ENCODE data around the gene IL1RAP.
"Not testable (repeated sequence)": the region's sequence is repeated elsewhere in the genome, so short reads cannot be mapped to it uniquely, and the experiment has no call there.

IL1RAP gene

DNA sequence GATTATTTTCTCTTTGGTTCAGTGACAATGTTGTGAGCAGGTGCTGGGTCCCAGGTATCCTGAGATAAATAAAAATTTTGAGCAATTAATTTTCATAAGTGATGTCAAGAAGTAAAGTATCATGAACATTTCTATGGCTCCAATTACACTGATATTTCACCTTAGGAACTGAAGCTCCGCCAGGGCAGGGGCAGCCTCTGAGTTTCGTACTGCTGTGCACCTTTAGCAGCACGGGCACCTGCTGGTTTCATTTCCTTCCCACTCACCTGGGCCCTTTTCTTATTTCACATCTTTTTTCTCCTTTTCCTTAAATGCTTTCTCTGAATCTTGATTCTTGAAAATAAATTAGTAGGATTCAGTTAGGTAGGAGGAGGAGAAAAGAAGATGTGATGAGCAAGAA, 1.2 kb upstream of the IL1RAP start:
- no peak for DNase-seq

DNA sequence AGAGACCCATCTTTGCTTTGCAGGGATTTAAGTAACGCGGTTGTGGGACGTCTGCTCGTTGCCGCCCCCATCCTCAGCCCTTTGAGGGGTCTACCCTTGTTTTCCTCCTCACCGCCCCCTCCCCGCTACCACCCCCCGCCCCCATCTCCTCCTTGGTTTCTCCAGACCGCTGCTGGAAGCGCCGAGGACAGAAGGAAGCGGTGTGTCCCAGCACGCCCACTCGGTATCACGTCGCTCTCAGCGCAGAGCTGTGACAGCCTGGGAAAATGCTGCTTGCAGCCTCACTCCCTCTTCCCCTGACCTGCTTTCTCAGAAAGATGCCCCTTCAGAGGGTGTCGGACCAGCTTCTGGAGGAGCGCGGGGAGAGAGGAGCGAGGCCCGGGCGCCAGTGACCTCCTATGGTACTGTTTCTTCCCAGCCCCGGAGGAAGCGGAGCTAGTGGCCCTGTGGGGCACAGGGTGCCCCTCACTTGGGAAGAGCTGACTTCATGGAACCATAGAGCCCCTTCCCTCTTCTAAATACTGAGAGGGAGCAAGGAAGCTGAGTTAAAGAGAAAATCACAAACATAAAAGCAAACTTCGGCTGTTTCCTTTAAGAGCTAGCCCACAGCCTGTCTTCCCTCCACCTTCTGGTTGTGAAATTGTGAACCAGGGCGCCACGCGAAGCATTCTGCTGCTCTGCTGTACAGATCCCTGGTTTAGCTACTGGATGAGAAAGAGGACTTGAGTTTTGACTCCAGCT, 698 bp downstream of the IL1RAP start:
- DNase-seq: peak; percentile 26

DNA sequence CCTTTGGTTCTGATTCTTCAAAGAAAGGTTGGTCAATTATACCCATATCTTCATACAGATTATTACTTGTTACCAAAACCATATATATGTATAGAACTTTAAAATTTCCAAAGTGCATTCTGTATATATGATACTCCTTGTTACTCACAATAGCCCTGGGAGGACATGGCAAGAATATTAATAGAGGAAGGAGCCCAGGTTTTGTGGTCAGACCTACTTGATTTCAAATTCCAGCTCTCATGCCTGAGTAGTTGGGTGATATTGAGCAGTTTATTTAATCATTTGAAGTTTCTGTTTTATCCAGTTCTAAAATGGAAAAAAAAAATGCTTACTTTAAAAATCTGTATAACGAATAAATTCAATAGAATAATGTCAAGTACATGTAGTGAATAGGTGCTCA, 2.5 kb downstream of the IL1RAP start:
- no peak for DNase-seq

DNA sequence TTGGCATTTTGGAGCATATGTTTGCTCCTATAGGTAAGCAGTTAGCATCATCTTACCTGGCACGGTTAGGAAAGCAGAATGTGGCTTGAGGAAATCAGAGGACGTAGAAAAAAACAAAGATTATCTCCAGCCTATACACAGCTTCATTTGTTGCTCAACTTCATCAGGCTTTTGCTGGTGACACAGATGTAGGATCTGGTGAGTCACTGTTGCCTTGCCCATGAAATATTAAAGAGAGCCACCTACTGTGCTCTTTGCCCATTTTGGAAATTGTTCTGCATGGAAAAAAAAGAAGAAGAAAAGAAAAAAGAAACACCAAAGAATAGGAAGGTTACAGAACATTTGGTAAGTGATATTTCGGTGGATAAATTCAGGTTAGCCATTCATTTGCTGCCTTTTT, 3.8 kb downstream of the IL1RAP start:
- no peak for DNase-seq

DNA sequence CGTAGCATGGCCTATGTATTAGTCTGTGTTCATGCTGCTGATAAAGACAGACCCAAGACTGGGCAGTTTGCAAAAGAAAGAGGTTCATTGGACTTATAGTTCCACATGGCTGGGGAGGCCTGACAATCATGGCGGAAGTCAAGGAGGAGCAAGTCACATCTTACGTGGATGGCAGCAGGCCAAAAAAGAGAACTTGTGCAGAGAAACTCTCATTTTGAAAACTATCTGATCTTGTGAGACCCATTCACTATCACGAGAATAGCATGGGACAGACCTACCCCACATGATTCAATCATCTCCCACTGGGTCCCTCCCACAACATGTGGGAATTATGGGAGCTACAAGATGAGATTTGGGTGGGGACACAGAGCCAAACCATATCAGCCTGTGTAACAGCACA, 4.6 kb downstream of the IL1RAP start:
- not testable (repeated sequence) for DNase-seq

DNA sequence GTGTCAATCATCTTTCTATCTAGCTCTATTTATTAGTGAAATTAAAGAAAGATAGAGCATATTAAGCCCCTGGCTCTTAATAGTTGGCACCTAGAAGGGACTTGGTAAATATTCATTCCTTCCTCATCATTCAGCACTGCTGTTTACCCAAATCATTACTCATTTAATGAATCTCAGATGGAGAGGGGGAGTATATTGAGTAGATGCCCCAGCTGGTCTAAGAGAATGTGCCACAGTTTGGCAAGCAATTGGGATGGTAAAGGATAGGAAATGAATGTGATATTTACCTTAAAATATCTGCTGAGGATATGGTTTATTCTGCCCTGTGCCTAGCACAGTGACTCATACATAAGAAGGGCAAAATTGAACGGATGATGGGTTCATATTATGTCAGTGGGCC, 6.0 kb downstream of the IL1RAP start:
- DNase-seq: no peak

DNA sequence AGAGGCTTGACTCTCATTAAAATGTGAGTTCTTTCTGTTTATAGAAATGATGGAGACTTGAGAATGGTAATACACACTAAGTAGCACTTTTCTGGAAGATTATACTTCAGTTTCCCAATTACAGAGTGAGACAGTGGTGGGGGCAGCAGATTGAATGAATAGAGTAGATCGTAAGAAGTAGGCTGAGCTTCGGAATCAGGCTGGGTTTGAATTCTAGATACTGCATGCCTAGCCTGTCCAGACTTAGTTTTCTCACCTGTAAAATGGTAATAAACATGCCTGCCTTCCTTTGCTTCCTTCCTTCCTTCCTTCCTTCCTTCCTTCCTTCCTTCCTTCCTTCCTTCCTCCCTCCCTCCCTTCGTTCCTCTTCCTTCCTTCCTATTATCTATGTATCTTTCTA, 8.1 kb downstream of the IL1RAP start:
- DNase-seq: no peak

DNA sequence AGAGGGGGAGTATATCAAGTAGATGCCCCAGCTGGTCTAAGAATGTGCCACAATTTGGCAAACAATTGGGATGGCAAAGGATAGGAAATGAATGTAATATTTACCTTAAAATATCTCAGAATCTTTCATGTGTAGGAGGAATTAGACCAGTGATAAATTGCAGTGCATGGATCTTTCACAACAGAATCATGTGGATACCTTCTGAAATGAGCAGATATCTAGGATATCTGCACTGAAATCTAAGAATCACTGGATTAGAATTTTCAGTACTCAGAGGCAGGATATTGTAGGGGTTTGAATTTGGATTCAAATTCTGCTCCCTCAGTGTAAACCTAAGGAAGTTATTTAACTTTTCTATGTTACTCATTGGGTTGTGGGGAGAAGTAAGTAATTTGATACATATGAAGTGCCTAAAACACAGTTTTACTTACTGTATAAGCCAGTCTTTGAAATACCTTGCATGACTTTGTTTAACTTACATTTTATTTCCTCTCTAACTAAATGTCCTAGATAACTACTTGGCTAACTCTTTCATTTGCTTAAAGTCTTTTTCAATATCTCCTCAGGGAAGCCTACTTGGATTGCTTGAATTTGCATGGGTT, 8.8 kb downstream of the IL1RAP start:
- no peak for DNase-seq

DNA sequence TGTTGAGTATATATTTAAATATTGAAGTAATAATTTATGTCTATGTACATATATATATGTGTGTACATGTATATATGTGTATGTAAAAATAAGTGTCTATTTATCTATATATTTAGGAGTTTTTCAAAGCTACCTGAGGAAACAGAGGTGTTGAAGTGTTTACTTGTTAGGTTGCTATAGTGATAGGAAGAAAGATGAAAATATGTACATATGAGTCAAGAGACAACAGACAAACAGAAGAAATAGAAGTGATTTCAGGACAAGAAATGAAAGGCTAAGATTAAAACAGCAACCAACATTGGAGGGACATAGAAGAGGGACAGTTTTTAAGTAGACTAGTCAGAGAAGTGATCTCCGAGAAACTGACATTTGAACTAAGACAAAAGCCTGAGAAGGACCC, 11.1 kb downstream of the IL1RAP start:
- DNase-seq: no peak

DNA sequence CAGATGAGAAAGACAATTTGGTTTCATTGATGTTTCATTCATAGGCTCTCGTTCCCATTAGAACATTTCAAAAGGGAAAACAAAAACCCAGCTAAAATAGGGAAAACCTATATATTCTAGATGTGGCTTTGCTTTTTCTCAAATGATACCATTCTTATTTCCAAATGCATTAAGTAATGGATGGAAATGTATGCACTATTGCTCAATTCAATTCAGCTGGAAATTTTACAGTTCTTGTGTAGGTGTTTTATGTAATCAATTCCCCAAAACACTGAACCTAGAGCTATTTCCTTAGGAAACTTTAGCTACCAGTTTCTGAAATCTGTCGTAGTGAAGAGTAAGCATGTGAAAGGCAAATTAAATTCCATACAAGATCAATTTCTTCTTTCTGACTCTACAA, 11.7 kb downstream of the IL1RAP start:
- no peak for DNase-seq

DNA sequence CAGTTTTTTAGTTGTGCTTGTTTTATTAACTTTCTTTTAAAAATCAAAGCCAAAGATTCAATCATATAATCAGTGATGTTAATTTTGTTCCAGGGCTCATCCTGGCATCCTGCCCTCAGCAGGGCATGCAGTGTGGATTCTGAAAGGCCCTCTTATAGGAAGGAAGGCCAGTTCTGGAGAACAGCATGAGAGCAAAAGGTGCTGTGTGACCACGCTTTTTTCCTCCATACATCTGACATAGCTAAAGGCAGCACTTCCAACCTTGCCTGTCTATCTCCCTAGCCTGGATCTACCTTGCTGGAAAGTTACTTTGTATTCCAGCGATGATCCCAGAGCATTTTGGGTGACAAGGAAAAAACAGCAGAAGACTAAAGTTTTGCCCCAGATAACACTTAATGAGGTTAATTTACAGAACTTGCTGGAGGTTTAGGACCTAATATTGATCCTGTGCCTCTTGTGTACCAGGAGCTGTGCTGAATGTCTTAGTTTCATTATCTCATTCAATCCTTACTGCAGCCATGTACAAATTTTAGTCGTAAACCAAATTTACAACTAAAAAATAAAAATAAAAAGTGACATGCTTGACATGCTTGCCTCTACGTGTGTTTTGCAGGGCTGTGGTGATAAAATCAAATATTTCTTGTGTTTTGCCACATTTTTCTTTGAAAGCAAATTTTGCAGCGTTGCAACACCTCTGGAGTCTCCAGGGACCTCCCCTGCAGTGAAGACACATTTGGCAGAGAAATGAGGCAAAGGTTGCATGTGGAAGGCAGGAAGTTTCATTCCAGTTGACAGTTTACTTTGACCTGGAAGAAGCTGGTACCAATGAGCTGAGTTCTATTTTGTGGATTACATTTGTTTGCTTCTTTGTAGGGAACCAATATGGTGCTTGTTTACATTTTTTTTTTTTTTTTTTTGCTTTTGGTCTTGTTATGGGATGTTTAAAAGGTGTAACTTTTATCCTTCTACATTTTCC, 13.2 kb downstream of the IL1RAP start:
- no peak for DNase-seq

DNA sequence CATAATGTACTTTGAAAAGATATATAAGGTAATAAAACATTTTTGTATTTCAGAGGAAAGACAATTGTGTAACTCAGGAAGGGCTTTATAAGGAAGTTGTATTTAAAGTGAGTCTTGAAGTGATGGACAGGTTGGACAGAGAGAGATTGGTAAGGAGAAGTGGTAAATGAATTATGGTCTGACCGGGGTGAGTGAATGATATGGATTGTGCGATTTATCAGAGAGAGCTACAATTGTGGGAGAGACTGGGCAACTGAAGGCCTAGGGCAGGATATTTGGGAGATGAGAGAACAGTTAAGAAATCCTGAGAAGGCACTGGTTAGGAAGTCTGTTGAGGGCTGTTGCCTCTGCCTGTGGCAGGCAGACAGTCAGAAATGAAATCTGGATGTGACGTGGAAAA, 14.8 kb downstream of the IL1RAP start:
- no peak for DNase-seq

DNA sequence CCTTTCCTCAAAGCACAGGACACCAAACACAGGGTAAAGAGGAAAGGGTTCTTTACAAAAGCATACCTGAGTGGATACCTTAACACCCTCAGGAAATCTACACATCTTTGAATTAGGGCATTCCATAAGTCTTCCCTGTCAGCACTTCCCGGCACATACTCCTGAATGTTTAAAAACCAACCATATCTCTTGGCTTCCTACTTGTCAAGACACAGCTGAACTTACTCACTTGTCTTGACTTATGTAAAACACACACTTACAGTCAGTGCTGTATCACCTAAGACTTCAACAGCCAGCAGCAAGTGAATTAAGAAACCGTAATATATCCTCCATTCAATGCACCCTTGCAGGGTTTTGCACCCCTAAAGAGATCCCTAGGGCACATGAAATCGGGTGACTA, 17.5 kb downstream of the IL1RAP start:
- DNase-seq: no peak

DNA sequence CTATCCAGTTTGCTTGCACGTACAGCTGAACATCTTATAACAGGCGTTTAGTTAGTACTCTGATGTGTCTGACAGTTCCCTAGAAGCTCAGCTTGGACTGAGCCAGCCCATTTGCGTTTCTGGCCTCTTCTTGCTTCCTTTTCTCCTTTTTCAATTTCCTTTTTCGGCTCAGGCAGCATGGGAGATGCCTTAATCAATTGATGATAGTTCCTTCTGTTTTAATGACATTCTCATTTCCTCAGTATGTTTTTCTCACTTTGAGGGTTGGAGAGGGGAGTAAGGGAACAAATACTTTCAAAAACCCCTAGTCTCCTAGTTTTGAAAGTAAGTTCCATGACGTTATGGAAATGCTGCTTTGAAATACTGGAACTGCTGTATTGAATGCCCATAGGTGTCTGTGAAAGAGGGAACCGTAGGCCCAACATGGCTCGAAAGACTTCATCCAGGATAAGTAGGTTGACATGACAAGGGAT, 18.9 kb downstream of the IL1RAP start:
- no peak for DNase-seq

DNA sequence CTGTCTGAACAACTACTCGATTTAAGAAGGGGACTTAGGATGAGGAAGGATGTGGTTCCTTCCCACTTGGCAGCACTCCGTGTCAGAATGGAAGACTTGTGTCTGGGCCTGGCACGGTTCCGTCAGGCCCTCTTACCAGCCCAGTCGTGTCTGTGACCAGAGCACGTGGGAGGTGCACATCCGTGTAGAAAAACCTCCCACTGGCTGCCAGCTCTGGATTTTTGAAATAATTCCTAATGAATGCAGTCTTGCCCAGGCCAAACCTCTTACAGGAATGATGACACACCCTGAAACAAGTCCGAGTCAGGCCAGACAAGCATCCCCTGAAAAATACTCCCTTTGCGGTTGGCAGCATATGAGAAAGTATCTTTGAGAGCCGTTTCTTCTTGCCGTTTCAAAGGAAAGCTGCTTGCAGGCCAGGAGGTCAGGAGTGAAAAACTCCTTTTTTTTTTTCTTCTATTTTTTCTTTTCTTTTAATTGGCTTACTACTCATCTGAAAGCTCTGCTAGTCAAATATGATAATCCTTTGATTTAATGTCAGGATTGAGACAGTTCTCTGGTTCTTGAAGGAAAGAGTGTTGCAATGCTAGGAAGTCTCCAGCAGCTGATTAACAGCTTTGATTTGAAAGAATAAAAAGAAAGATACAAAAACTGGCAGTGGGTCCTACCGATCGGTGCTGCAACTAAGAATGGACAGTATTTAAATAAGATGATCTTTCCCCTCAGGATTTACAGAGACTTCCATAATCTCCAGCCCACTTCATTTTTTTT, 19.8 kb downstream of the IL1RAP start:
- no peak for DNase-seq

DNA sequence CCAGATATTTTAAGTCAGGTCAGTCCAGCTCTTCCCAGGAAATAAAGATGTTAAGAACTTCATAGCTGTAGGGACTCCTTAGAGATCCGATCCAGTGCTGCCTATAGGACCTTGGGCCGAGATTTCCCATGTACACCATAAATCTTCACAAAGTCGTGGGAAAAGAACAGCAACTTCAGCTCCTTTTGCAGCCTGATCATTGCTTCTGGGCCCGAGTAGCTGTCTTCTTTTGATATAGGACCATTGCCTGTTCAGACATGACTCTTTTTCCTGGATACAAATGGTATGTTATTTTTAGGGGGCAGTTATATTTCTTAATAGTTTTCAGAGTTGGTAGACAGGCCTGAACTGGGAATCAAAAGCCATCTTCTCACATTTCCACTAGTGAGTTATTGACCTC, 20.5 kb downstream of the IL1RAP start:
- no peak for DNase-seq

DNA sequence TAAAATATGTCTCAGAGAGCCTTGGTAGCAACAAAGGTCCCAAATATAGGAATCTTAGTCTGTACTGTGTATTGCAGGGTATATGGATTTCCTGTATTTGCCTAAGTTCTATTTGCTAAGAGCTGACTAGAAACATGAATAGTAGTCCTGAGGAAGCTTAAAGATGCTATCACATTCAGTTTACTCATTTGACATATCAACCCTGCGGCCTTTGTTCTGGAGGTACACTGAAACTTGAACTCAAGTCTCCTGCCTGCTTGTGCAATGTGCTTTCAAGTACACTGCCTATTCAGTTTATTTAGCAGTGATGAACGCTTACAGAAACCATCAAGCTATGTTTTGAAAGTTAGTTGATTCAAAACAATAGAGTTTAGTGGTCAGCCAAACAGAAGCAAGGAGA, 21.1 kb downstream of the IL1RAP start:
- no peak for DNase-seq

DNA sequence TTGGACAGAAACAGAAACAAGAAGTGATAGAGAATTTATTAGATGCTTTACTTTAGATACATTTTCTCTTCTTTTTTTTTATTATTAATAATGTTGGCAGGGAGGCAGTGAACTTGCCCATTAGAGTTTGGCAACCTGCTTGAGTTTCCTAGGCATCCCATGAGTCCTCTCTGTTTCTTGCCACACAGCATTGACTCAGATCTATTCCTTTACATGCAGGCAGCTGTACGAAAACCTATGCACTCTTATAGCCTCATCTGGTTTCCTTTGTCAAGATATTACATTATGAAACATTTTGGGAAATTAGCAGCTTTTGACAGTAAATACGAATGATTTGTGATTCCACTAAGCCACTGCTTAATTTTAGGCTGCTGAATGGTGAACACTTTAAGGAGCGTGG, 23.3 kb downstream of the IL1RAP start:
- no peak for DNase-seq

DNA sequence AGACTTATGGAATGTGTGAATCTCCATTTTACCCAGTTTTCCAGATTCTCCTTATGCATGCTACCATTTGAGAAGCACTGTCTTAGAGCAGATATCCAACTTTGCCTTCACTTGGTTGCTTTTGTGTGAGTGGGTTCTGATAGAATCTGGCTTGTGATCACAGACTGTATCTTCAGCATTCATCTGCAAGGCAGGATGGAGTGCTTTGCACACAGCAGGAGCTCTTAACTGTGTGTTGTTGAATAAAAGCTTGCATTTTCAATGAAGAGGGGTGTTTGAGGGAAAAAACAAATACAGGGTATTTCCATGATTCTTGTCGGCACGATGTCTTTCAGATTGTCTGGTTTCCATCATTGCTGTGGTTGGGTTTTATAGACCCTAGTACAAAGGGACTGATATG, 24.4 kb downstream of the IL1RAP start:
- DNase-seq: no peak

DNA sequence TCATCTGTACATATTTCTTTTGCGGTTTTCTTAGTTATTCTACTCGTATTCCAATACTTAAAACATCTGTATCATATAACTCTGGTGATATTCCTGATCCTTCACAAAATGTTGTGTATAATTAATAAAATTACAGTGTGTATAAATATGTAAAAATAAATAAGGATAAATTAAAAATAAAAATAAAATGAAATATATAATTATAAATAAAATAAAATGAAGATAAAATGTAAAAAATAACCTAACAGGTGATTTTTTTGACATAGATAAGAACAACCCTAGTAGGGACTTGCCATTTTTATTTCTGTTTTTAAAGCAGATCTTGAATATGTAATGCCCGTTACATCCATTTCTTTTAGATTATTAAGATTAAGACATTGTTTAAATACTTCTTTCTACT, 25.6 kb downstream of the IL1RAP start:
- DNase-seq: no peak

DNA sequence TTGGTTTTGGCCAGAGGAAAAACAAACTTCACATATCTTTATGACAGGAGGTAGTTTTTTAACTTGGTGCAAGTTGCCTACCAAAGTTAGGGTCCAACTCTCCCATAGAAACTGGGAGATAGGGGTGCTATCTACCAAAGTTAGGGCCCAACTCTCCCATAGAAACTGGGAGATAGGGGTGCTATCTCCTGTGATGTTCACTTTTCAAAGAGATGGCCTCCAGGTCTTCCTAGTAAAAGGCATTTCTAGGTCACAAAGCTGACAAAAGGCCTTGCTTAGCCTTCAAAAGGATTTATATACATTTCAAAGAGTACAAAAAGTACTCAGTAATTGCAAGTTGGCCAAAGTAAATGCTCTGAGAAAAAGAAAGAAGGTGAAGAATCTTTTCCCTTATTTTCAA, 27.1 kb downstream of the IL1RAP start:
- no peak for DNase-seq

DNA sequence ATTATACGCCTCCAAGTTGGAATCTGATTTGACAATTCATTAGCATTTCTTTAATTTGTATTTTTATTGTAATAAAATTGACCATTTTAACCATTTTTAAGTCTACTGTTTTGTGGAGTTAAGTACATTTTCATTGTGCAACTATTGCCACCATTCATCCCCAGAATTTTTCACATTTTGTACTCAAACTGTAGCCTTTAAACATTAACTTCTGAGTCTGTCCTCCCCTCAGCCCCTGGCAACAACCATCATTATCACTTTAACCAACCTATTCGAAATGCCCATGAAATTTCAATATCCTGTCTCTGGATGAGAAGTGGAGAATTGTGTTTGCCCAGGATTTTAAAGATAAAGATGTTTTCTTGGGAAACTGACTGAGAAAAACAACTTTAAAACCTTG, 27.7 kb downstream of the IL1RAP start:
- DNase-seq: no peak

DNA sequence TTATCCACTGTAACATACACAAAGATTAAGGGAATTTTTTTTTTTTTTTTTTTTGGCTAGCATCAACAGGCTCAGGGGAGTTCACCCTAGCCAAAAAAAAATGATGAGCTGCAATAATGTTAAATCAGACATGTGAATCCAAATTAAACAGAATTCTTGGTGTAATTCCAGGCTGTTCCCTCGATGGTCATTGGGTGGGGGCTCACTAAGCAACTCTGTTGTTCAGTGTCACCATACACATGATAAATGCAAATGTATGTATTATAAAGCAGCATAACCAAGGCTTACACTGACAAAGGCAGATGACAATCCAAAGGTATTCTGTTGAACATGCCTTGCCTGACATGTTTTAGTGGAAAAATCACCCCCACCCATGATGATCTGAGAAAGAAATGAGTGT, 29.0 kb downstream of the IL1RAP start:
- DNase-seq: no peak
